ENCODE data around the gene NAA80. TPM values are rescaled to one million over a fixed set of nuclear protein-coding genes. Genes with fewer than 3 reads are reported as not detected.

The NAA80 gene
- total RNA-seq, 1 experiment from 2014 or later, result 5.3 TPM

DNA sequence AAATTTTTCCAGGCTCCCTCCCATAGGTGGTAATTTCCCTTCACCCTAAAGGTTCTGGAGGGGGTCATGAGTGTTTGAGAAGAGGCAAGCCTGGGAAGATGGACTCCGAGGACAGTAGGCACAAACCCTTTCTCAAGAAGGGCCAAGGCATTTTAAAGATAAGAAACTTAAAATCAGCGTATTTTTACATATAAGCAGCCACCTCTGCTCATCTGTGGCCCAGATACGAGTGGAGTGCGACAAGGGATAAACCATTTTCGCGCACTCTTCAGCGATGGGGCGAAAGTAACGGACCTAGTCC is 40.9 kb upstream of the NAA80 start:
- H3K4me3 ChIP-seq (ENCODE audit: low read depth, low read length, poor library complexity, severe bottlenecking), result no peak overlapping the region
- intact Hi-C loops (cut with micrococcal nuclease; ENCODE audit: unreplicated experiment), result no loop called here
- POLR2A ChIA-PET (ENCODE audit: low non-redundant PET), result no interaction called here
- DNase-seq (ENCODE audit: low spot score), result no peak
- H3K27ac ChIP-seq (ENCODE audit: low read depth, low read length, poor library complexity, severe bottlenecking), result no peak overlapping the region
- no TSS peak for BruUV-seq (replicated peaks)
- no peak for TF ChIP-seq EZH2 (IDR thresholded peaks at IDR 0.05; ENCODE audit: borderline replicate concordance, low read depth, low read length, poor library complexity, severe bottlenecking)
- H3K9me3 ChIP-seq (ENCODE audit: low read depth, low read length, poor library complexity, severe bottlenecking), result no peaks in the 10 kb centered on the region
- CTCF ChIA-PET, result no interaction called here
- no peaks in the 10 kb centered on the region for H3K27me3 ChIP-seq (replicated peaks; ENCODE audit: insufficient read depth, low read depth, low read length, poor library complexity)
- no peaks in the 10 kb centered on the region for H3K4me1 ChIP-seq (ENCODE audit: insufficient read depth, low read length, poor library complexity, severe bottlenecking)
- no peaks in the 10 kb centered on the region for H3K36me3 ChIP-seq (ENCODE audit: insufficient read depth, low read length, poor library complexity, severe bottlenecking)

DNA sequence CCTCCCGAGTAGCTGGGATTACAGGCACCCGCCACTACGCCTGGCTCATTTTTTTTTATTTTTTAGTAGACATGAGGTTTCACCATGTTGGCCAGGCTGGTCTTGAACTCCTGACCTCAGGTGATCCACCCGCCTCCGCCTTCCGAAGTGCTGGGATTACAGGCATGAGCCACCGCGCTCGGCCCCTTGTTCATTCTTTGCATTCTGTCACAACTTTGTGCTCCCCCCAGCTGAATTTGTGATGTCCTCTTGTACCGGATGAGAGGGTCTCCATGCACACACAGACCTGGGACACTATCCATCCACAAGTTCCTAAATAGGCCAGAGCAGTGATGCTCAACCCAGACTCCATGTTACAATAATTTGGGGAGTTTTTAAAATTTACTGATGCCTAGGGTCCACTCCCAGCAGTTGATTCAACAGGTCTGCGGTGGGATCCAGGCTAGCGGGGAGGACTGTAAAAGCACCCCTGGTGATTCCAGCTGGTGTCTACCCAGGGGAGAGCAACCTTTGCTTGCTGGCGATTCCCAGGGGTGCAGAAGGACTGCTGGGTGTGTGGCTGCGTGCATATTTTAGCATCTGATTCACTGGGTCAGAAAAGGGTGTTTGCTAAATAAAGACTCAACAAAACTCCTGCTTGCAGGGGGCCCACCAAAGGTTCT is 40.4 kb upstream of the NAA80 start:
- CTCF ChIA-PET, result no interaction called here
- TF ChIP-seq, protein P1, sequence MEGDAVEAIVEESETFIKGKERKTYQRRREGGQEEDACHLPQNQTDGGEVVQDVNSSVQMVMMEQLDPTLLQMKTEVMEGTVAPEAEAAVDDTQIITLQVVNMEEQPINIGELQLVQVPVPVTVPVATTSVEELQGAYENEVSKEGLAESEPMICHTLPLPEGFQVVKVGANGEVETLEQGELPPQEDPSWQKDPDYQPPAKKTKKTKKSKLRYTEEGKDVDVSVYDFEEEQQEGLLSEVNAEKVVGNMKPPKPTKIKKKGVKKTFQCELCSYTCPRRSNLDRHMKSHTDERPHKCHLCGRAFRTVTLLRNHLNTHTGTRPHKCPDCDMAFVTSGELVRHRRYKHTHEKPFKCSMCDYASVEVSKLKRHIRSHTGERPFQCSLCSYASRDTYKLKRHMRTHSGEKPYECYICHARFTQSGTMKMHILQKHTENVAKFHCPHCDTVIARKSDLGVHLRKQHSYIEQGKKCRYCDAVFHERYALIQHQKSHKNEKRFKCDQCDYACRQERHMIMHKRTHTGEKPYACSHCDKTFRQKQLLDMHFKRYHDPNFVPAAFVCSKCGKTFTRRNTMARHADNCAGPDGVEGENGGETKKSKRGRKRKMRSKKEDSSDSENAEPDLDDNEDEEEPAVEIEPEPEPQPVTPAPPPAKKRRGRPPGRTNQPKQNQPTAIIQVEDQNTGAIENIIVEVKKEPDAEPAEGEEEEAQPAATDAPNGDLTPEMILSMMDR (conservative IDR thresholded peaks at IDR 0.05; ENCODE audit: low read depth, low read length), result no peak
- TF ChIP-seq EZH2 (IDR thresholded peaks at IDR 0.05; ENCODE audit: borderline replicate concordance, low read depth, low read length, poor library complexity, severe bottlenecking), result no peak
- intact Hi-C loops (cut with micrococcal nuclease; ENCODE audit: unreplicated experiment), result no loop called here
- DNase-seq (ENCODE audit: low spot score), result no peak
- Histone ChIP-seq H3K27me3 (replicated peaks; ENCODE audit: insufficient read depth, low read depth, low read length, poor library complexity) (no peaks in the 10 kb centered on the region), H3K9me3 (ENCODE audit: low read depth, low read length, poor library complexity, severe bottlenecking) (no peaks in the 10 kb centered on the region), H3K36me3 (ENCODE audit: insufficient read depth, low read length, poor library complexity, severe bottlenecking) (no peaks in the 10 kb centered on the region), H3K4me3 (ENCODE audit: low read depth, low read length, poor library complexity, severe bottlenecking) (no peak overlapping the region), H3K4me1 (ENCODE audit: insufficient read depth, low read length, poor library complexity, severe bottlenecking) (no peaks in the 10 kb centered on the region), H3K27ac (ENCODE audit: low read depth, low read length, poor library complexity, severe bottlenecking) (no peak overlapping the region)
- POLR2A ChIA-PET (ENCODE audit: low non-redundant PET), result no interaction called here
- no TSS peak for BruUV-seq (replicated peaks)

DNA sequence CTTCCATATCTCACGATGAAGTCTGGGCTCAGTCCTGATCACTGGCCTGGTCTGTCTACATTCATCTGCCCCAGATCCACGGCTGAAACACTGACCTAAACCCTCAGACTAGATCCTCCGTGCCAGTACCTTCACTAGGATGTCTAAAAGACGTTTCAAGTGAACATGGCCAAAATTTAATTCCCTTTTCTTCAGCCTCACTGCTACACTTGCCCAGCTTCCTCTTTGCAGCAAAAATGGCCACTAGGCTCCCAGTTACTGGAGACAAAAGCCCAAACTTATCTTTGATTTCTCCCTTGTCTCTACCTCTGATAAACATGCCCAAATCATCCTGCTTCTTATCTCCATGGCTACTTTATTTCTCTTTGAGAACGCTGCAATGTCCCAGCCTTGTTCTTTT is 39.8 kb upstream of the NAA80 start:
- no peak for DNase-seq (ENCODE audit: low spot score)

More for the DNA sequence above, 39.8 kb upstream of the NAA80 start:
- ChIA-PET POLR2A (ENCODE audit: low non-redundant PET) (interaction anchor here (0.7 kb wide), 1 partner anchor 10 kb away, joined by 27 read pairs; no protein-coding TSS in a partner anchor), CTCF (no interaction called here)
- no peaks in the 10 kb centered on the region for H3K4me1 ChIP-seq (ENCODE audit: insufficient read depth, low read length, poor library complexity, severe bottlenecking)
- TF ChIP-seq, protein P1 (conservative IDR thresholded peaks at IDR 0.05; ENCODE audit: low read depth, low read length), result no peak
- TF ChIP-seq EZH2 (IDR thresholded peaks at IDR 0.05; ENCODE audit: borderline replicate concordance, low read depth, low read length, poor library complexity, severe bottlenecking), result no peak
- H3K27me3 ChIP-seq (replicated peaks; ENCODE audit: insufficient read depth, low read depth, low read length, poor library complexity), result no peaks in the 10 kb centered on the region
- no peak overlapping the region for H3K27ac ChIP-seq (ENCODE audit: low read depth, low read length, poor library complexity, severe bottlenecking)
- intact Hi-C loops (cut with micrococcal nuclease; ENCODE audit: unreplicated experiment), result no loop called here
- H3K9me3 ChIP-seq (ENCODE audit: low read depth, low read length, poor library complexity, severe bottlenecking), result no peaks in the 10 kb centered on the region
- H3K4me3 ChIP-seq (ENCODE audit: low read depth, low read length, poor library complexity, severe bottlenecking), result no peak overlapping the region
- no peaks in the 10 kb centered on the region for H3K36me3 ChIP-seq (ENCODE audit: insufficient read depth, low read length, poor library complexity, severe bottlenecking)
- BruUV-seq (replicated peaks), result no TSS peak

Measured in A673 (cell line).